ENCODE results near the gene ROPN1B.

ROPN1B gene

GRCh38 chr3:126004217-126004616 is 35.2 kb downstream of the ROPN1B start:
- Histone ChIP-seq H3K4me3 (replicated peaks; ENCODE audit: insufficient read depth, low read length) (no peak overlapping the region), H3K27ac (replicated peaks) (no peak overlapping the region), H3K27me3 (ENCODE audit: insufficient read depth, poor library complexity, severe bottlenecking) (no peaks in the 10 kb centered on the region)
- DNase-seq (ENCODE audit: low read depth in 1 of 2, low spot score in 1 of 2), result no peak
- TF ChIP-seq SPI1 (IDR thresholded peaks at IDR 0.05; ENCODE audit: borderline replicate concordance, low read depth) (no peak), POLR2AphosphoS5 (IDR thresholded peaks at IDR 0.05; ENCODE audit: low read depth) (no peak), GABPA (IDR thresholded peaks at IDR 0.05; ENCODE audit: low read depth) (no peak), CTCF (IDR thresholded peaks at IDR 0.05; ENCODE audit: insufficient read depth, low read length) (no peak)
- TF ChIP-seq, protein P1, sequence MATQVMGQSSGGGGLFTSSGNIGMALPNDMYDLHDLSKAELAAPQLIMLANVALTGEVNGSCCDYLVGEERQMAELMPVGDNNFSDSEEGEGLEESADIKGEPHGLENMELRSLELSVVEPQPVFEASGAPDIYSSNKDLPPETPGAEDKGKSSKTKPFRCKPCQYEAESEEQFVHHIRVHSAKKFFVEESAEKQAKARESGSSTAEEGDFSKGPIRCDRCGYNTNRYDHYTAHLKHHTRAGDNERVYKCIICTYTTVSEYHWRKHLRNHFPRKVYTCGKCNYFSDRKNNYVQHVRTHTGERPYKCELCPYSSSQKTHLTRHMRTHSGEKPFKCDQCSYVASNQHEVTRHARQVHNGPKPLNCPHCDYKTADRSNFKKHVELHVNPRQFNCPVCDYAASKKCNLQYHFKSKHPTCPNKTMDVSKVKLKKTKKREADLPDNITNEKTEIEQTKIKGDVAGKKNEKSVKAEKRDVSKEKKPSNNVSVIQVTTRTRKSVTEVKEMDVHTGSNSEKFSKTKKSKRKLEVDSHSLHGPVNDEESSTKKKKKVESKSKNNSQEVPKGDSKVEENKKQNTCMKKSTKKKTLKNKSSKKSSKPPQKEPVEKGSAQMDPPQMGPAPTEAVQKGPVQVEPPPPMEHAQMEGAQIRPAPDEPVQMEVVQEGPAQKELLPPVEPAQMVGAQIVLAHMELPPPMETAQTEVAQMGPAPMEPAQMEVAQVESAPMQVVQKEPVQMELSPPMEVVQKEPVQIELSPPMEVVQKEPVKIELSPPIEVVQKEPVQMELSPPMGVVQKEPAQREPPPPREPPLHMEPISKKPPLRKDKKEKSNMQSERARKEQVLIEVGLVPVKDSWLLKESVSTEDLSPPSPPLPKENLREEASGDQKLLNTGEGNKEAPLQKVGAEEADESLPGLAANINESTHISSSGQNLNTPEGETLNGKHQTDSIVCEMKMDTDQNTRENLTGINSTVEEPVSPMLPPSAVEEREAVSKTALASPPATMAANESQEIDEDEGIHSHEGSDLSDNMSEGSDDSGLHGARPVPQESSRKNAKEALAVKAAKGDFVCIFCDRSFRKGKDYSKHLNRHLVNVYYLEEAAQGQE (IDR thresholded peaks at IDR 0.05; ENCODE audit: insufficient replicate concordance, low read depth), result no peak

DNA sequence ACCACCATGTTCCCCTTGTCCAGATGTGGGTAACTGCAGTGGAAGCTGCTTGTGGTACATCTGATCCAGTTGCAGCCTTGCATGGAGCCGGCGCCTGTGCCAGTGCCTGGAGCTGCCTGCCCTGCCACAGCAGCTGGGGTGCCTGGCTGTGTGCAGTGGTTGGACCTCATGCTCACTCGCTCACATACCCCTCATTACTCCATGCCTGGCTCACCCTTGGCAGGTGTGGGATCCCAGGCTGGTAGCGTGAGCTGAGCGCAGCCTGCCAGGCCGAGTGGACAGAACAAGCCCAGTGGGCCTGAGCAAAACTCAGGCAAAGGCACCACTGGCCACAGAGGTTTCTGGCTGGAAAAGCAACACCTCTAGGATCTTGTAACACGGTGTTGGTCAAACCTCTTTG is 35.7 kb downstream of the ROPN1B start:
- Histone ChIP-seq H3K27me3 (ENCODE audit: insufficient read depth, poor library complexity, severe bottlenecking) (no peaks in the 10 kb centered on the region), H3K27ac (replicated peaks) (no peak overlapping the region), H3K4me3 (replicated peaks; ENCODE audit: insufficient read depth, low read length) (no peak overlapping the region)
- TF ChIP-seq POLR2AphosphoS5 (IDR thresholded peaks at IDR 0.05; ENCODE audit: low read depth), result no peak
- TF ChIP-seq, protein P1 (IDR thresholded peaks at IDR 0.05; ENCODE audit: insufficient replicate concordance, low read depth), result no peak
- TF ChIP-seq SPI1 (IDR thresholded peaks at IDR 0.05; ENCODE audit: borderline replicate concordance, low read depth), result no peak
- TF ChIP-seq CTCF (IDR thresholded peaks at IDR 0.05; ENCODE audit: insufficient read depth, low read length), result no peak
- no peak for TF ChIP-seq GABPA (IDR thresholded peaks at IDR 0.05; ENCODE audit: low read depth)
- DNase-seq (ENCODE audit: low read depth in 1 of 2, low spot score in 1 of 2), result no peak

DNA sequence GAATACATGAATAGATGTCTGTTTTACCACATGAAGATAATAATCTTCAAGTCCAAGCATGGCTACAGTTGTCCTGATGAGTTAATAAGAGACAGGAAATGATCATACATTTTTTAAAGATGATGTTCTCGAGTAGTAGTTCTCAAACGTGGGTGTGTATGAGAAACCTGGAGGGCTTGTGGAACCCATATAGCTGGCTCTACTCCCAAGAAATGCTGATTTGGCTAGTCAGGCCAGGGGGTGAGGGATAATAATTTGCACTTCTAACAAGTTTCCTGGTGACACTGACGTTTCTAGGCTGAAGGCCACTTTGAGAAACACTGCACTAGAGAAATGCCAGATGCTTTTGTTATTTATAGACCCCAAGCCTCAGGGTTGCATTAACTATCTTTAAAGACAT is 37.0 kb downstream of the ROPN1B start:
- no peak overlapping the region for H3K4me3 ChIP-seq (replicated peaks; ENCODE audit: insufficient read depth, low read length)
- H3K27me3 ChIP-seq (ENCODE audit: insufficient read depth, poor library complexity, severe bottlenecking), result no peaks in the 10 kb centered on the region
- no peak overlapping the region for H3K27ac ChIP-seq (replicated peaks)
- no peak for TF ChIP-seq POLR2AphosphoS5 (IDR thresholded peaks at IDR 0.05; ENCODE audit: low read depth)
- no peak for TF ChIP-seq CTCF (IDR thresholded peaks at IDR 0.05; ENCODE audit: insufficient read depth, low read length)
- TF ChIP-seq SPI1 (IDR thresholded peaks at IDR 0.05; ENCODE audit: borderline replicate concordance, low read depth), result no peak
- TF ChIP-seq, protein P1 (IDR thresholded peaks at IDR 0.05; ENCODE audit: insufficient replicate concordance, low read depth), result no peak
- TF ChIP-seq GABPA (IDR thresholded peaks at IDR 0.05; ENCODE audit: low read depth), result no peak
- no peak for DNase-seq (ENCODE audit: low read depth in 1 of 2, low spot score in 1 of 2)
